Activated gamma-delta T cell treated with anti-CD3 and anti-CD28 coated beads, Interleukin-2, amount 50 U/mL, for 16 hours (primary cell): Measurements from ENCODE around the gene IPO7.
"Not testable (repeated sequence)": the region's sequence is repeated elsewhere in the genome, so short reads cannot be mapped to it uniquely, and the experiment has no call there.

Experiments used
- DNase-seq: peaks from one replicate; pipeline ENCODE4 v3.0.0-alpha.2; 2020; ENCODE audit warnings: low read depth

IPO7 gene

DNA sequence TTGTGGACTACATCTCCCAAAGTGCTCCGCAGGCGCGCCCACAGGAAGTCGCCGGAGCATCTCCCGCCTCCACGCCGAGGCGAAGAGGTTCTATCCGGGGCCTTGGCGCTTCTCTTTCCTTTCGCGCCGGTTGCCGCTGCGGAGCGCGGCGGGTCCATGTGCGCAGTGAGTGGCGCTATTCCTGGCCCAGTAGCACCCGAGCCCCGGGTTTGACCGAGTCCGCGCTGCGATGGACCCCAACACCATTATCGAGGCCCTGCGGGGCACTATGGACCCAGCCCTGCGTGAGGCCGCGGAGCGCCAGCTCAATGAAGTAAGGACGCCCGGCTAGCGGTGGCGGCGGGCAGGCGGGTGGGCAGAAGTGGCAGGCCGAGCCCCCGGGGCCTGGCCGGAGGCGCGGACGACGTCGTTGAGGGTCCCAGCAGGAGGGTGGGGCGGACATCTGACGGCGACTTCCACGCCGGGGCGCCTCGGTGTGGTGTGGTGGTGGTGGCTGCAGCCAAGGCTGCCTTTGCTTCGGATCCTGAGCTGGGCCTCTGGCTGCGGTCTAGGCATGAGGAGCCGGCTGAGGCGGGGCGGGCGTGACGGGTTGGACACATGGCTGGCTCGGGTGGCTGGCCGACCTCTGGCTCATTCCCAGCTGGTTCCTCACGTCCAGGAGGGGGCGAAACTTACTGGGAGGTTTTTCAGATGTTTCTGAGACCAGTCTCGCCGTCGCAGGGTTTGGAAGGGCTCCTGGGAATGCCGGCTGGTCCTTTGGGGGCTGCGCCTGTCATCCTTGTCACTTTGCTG is at the start of gene IPO7:
Gene IPO7 (plus strand): TSS at position 118 of the 792 bp plus-strand sequence. CDS start 112 bp downstream, at position 230.
- DNase-seq: peak; percentile 79

DNA sequence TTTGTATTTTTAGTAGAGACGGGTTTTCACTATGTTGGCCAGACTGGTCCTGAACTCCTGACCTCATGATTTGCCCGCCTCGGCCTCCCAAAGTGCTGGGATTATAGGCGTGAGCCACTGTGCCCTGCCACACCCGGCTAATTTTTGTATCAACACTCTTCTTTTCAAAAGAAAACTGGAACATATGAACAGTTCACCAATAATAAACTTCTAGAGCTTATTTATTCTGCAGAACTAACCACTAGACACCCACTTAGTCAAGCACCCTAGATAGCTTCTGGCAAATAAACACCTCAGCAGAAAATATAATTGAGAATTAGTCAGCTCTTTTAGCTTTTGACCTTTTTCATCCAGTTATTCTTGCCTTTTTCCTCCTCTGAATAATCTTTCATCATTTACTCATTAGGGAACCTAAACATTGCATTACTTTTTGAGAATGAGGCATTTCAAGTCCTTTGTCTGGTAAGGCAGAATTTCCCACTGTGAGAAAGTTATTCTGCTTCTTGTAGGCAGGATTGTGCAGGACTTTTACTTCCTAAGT is 42.7 kb upstream of the IPO7 start:
- DNase-seq: no peak

DNA sequence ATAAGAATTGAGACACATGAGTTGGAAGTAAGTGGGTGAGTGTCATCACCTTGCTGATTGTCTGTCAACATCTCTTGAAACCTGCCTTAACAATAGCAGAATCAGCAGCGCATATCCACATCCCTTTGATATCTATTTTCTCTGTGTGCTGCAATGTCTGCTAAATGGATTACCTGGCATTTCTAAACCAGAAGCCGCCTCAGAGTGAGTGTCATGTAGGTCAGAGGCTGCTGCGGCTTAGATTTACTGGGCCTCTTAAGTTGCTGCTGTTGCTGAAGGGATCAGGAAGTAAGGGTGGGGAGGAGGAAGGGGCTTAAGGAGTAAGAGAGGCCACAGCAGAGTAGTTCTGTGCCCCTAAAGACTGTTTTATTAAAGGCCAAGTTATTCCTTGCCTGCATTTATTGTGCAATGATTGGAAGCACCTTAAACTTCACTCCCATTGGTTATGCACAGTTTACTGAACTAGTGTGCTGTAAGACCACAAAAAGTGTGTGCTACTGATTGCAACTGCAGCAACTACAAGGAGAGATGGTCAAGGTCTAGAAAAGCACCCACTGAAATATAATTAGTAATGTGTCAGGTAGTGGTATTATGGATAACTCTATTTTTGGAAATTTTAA is 40.3 kb upstream of the IPO7 start:
- no peak for DNase-seq

DNA sequence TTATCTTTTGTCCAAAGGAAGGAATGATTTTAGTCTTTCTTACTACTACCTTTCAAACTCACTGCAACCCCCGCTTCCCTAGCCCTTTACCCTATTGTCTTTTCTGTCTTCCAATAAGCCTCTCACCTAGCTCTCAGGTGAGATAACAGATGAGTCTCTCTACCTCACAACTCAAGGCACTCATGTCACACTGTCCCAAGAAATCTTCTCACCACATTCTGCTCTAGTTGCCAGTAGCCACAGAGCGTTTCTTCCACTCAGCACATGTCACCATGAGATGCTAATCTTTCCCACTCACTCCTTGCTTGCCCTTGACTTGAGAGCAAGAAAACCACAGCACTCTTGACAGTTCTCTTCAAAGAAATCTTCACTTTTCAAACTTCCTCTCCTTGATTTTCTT is 37.4 kb upstream of the IPO7 start:
- no peak for DNase-seq

DNA sequence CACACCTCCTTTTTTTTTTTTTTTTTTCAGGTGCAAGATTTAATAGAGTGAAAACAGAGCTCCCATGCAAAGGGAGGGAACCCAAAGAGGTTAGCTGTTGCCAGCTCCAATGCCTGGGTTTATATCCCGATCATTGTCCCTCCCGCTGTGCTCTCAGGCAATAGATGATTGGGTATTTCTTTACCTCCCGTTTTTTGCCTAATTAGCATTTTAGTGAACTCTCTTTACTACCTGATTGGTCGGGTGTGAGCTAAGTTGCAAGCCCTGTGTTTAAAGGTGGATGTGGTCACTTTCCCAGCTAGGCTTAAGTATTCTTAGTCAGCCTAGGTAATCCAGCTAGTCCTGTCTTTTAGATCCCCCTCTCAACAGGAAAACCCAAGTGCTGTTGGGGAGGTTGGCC is 36.7 kb upstream of the IPO7 start:
- not testable (repeated sequence) for DNase-seq

DNA sequence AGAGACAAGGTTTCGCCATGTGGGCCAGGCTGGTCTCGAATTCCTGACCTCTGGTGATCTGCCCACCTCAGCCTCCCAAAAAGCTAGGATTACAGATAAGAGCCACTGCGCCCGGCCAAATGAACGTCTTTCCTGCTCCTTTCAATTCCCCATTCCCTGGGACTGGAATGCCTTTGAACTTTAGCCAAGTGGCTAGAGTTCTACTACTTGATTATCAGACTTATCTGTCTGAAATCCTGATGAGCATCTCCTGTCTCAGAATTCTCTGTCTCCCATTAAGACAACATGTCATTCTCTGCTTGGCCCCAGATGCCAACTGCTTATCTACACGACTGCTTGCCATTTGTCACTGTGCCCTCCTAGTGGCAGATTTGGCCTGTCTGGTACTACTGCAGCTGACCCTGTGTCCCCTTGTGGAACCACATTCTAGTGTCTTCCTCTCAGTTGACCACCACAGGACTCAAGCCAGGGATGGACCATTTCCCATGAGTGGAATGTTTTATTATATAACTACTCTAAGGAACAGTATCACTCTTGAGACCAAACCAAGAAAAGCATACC is 33.1 kb upstream of the IPO7 start:
- DNase-seq: no peak

DNA sequence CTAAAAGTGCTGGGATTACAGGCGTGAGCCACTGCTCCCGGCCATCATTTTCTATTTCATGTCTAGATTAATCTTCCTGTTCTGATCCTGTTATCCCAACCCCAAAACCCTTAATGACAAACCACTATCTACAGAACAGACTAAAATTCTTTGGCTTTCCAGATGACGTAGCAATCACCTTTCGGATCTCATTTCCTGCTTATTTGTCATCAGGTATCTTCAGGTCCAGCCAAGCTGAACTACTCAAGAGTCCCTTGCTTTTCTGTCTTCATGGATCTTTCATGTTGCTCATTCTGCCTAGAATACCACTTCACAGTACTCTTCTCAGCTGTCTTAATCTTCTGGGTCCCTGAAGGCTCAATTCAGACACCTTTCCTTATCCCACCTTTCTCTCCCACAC is 27.4 kb upstream of the IPO7 start:
- DNase-seq: no peak

DNA sequence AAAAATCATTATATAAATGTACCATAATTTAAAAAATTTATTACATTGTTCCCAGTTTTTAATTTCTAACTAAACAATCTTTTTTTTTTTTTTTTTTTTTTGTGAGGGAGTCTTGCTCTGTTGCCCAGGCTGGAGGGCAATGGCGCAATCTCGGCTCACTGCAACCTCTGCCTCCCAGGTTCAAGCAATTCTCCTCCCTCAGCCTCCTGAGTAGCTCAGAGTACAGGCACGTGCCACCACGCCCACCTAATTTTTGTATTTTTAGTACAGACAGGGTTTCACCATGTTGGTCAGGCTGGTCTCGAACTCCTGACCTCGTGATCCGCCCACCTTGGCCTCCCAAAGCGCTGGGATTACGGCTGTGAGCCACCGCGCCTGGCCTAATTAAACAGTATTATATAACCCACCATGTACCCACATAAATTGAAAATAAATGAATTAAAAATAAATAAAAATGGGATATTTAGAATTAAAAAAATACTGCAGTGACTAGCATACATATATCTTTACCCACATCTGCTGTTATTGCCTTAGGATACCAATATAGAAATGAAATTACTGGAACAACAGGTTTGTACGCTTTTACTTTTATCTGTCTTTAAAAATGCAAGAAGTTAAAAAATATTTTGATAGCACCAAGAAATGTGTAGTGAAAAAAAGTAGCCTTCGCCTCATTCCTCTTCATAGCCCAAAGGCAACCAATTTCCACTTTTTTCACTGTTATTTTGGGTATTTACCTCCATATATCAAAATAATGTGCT is 23.4 kb upstream of the IPO7 start:
- not testable (repeated sequence) for DNase-seq

DNA sequence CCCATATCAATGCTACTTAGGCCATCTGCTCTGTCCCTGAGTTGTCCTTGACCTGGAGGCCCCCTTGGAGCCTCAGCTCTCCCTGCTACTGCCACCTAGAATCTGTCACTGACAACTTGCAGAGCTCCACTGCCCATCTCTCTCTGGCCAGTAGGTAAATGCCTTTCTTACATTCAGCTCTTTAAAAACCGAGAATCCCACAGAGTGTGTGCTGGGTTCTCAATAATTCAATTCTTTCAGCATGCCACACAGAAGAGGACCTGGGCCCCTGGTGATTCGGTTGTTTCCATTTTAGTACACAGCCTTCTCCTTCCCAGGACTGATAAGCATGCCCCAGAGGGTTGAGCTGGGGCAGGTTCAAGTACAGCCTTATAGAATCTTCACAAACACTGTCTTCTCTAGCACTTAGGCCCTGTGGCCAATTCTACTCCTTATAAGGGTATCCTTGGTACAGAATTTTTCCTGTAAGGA is 22.0 kb upstream of the IPO7 start:
- no peak for DNase-seq

DNA sequence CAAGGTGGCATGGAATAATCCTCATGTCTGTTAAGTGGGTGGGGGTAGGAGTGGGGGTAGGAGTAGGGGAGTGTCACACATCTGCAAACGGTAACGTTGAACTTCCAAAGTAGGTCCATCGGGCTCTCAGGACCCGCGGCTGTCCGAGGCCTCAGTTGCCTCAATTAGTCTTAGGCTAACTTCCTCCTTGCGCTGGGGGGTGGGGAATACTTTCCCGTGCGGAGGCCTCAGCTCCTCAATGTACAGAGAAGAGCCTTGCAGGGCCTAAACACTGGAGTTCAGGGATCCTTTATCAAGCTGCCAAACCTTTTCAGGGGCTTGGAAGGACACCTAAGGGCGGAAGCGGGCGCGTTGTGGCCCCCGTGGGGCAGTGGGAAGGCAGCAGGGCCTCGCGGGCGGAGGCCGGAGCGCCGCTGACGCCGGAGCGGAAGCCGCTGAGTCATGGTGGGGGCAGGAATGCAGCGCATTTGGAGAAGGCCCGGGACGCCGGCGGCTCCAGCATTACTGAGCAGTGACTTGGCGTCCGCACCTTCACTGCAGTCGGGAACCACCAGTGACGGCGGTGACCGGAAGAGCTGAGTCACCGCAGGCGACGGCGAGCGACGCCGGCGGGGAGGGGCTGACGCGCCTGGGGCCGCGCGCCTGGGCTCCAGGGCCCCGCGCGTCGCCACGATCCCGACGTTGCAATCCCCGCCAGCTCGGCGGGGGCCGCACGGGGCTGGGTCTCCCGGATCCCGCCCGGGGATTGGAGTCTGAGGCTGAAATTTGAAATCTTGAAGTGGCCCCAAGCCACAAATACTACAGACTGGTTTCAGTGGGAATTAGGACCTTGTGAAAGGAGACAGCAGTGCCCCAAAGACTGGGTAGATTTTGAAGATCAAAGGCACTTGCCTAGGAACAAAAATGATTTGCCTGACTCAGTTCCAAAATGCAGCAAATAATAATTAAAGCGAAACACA is 20.2 kb upstream of the IPO7 start:
- DNase-seq: peak; percentile 65

DNA sequence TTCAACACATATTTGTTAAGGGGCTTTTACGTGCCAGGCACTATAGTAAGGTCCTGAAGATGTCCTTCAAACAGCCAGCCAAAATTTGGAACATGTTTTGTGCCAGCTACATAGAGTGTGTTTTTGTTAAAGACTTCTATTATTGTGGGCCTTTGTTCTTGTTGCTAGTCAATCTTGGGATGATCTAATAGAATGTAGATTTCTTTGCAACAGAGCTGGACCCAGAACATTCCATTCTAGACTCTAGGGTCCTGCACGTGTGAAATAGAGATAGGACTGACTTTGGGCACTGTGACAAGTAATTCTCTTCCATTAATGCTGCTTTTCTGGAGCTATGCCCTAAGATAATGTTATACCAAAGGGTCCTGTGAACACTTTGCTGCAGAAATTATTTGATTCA is 16.9 kb upstream of the IPO7 start:
- DNase-seq: no peak

DNA sequence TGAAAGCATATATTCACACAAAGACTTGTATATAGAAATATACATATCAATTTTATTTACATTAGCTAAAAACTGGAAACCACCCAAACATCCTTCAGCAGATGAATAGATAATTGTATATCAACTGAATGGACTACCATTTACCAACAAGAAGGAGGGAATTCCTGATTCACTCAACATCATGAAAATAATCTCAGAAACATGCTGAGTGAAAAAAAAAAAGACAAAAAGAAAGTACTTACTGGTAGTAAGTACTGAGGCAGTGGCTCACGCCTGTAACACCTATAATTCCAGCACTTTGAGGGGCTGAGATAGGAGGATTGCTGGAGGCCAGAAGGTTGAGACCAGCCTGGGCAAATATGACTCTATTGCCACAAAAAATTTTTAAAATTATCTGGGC is 7.4 kb upstream of the IPO7 start:
- no peak for DNase-seq

DNA sequence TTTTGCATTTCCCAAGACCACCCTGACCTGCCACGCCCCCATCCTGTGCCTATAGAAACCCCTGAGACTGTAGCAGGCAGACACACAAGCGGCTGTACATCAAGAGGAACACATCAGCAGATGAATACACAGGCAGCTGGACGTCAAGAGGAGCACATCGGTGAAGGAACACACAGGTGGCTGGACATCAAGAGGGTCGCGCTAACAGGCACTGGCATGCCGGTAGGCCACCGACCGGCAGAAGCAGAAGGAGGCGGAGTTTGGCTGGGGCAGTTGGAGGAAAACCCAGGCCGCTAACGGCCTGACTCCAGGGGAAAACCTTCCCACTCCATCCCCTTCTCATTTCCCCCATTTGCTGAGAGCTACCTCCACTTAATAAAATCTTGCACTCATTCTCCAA is 5.4 kb upstream of the IPO7 start:
- DNase-seq: no peak

DNA sequence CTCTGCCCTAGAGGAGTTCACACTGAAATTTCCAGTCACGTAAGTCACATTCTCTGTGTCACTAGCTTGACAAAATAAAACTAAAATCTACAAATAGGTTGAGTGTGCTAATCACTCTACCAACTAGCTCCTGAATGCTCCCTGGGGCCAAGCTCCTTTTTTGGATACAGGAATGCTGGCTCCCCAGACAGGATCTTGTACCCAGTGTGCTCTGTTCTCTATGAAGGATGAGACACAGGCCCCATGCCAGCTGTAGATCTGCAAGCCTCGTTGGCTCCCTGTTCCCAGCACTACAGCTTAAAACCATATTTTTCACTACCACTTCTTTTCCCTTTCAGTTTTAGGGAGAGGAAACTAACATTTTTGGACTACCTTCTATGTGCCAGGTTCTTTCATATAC is 3.7 kb upstream of the IPO7 start:
- DNase-seq: no peak

DNA sequence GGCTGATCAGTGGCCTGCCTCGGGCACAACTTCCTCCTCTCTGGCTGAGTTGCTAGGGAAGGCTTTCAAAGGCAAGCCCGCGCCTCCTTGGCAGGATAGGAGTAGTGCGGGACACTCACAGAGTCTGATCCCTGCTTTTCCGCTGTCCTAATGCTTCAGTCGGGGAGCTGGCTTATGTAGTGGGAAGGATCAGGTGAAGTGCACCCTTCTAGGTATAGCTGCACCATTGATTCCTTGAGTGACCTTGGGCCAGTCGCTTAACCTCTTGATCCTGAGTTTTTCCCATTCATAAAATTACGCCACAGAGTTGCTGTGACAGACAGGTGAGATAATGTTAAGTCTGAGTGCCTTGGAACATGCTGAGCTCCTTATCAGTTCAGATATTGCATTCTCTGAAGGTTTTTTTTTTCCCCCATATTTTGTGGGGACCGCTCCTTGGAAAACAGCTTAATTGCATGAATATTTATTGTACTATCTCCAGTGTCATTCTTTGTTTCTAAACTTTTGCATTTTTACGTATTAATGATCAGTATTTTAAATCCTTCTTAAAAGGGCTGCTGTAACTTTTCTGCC is 961 bp downstream of the IPO7 start:
- no peak for DNase-seq

DNA sequence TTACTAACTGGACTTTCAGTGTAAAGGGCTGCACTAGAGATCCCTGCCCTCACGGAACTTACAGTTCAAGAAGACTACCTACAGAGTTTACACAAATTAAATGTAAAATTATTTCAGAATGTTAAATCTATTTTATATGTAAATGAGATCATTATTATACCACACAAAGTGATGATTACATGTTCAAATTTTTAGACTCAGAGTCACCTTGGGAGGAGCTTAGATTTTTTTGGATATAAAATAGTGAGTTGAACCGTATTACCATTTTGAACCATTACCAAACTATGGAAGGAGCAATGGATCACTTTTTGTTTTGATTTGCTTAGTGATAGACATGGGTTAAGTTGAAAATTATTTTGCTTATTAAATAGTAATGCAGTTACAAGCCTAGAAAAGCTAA is 1.6 kb downstream of the IPO7 start:
- DNase-seq: no peak

DNA sequence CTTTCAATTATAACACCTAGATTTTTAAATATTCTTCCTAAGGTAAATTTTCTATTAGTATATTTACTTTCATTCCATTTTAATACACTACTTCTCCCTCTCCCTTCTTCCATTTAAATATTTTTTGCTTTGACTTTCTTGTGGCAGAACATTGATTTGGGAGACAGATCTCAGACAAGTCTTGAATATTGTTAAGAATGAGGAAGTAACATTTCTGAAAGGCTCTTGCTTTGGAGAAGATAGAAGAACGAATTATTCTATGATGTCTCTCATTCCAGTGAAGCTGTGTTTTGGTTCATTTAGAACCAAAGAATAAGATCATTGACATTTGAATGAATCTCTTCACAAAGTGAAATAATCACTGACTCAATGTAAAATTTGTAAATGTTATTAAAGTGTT is 2.4 kb downstream of the IPO7 start:
- no peak for DNase-seq

DNA sequence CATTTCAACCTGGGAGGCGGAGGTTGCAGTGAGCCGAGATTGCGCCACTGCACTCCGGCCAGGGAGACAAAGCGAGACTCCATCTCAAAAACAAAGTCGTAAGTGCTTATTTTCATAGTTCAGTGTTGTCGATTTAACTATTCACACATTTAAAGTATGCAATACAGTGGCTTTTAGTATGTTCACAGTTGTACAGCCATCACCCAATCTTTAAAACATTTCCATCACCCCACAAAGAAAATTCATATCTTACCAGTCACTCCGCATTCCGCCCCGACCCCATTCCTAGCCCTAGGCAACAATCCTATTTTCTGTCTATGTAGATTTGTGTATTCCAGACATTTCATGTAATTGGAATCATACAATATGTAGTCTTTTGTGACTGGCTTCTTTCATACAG is 11.9 kb downstream of the IPO7 start:
- no peak for DNase-seq

DNA sequence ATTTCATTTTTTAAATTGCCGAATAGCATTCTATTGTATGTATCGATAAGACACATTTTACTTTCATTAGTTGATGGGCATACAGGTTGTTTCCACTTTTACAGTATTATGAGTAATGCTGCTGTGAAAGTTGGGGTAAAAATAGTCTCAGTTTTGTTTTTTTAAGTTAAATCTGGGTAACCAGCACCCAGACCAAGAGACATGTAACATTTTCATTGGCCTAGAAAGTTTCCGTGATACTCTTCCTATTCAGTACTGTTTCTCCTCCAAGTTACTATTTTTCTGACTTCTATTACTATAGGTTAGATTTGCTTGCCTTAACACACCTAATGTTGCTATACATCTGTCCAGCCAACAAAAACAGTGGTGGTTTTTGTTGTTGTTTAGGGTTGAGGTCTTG is 12.3 kb downstream of the IPO7 start:
- DNase-seq: no peak

DNA sequence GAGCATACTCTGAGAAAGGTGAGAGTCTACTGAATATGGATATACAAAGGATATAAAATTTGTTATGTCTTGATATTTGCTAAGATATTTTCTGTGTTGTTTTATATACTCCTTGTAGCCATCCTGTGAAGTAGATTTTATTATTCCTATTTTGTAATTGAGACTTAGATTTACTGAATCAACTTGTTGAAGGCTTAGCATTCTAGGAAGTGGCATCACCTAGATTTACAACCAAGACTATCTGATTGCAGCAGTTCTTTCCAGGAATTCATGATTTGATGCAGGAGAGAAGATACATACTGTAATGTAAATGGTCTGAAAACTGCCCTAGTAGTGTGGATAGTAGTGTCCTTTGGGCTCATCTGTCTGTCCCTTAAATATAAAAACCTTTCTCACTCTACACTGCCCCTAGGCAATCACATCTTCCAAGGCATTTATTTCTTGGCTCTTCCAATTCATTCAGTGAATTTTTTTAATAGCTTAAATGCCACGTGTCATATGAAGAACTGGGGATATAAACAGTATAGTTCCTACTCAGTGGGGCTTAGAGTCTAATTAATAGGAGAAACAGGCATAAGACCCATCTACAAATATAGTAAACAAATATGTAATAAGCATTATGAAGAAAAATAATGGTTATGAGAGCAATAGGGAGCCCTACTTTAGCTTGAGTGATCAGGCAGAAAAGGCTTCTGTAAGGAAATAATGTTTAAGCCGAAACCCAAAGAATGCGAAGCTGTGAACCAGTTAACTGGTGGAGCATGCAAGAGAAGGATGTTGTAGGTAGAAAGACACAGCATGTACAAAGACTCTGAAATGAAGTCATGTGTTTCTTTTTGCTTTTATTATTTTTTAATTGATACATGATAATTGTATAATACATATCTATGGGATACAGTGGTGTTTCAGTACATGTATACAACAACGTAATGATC is 13.6 kb downstream of the IPO7 start:
- DNase-seq: no peak
